Ishikawa (cell line): ENCODE data around the gene SH3BP5L.

Experiments used
- EP300 ChIP-seq: IDR thresholded peaks from 2 replicates; pipeline ENCODE4 v1.6.1; 2012; ENCODE audit warnings: borderline replicate concordance
- TAF1 ChIP-seq: IDR thresholded peaks from 2 replicates; pipeline ENCODE4 v1.6.1; 2012; ENCODE audit warnings: low read depth, mild to moderate bottlenecking
- TCF12 ChIP-seq: IDR thresholded peaks from 2 replicates; pipeline ENCODE4 v1.6.1; 2012; ENCODE audit warnings: low read depth
- TEAD4 ChIP-seq: IDR thresholded peaks from 2 replicates; pipeline ENCODE4 v1.6.1; 2012

DNA sequence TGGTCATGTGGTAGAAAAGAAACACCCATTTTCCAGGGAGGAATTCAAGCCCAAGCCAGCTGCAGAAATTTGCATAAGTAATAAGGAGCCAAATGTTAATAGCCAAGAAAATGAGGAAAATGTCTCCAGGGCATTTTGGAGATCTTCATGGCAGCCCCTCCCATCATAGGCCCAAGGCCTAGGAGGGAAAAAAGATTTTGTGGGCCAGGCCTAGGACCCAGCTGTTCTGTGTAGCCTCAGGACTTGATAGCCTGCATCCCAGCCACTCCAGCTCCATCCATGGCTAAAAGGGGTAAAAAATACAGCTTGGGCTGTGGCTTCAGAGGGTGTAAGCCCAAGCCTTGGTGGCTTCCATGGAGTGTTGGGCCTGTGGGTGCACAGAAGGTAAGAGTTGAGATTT, 48.7 kb downstream of the SH3BP5L start:
- TF ChIP-seq TCF12 (no peak), TEAD4 (no peak), TAF1 (no peak), EP300 (no peak)
